ENCODE results near the gene SYNGR3.

Gene SYNGR3

GRCh38 chr16:1999866-2000514 is 10.2 kb downstream of the SYNGR3 start:
- Histone ChIP-seq H4K20me1 (ENCODE audit: insufficient read depth, low read length) (no peaks in the 10 kb centered on the region), H3K9ac (ENCODE audit: low read length) (no peak overlapping the region)
- TF ChIP-seq CTCF (IDR thresholded peaks at IDR 0.05; ENCODE audit: low read length) = no peak
- TF ChIP-seq EZH2 (IDR thresholded peaks at IDR 0.05; ENCODE audit: borderline replicate concordance, low read length) = no peak

GRCh38 chr16:2001035-2001434 is 11.3 kb downstream of the SYNGR3 start:
- Histone ChIP-seq H3F3A (ENCODE audit: insufficient read depth, low read length) (no peaks in the 10 kb centered on the region), H3K9me3 (ENCODE audit: low read length) (no peaks in the 10 kb centered on the region), H3K4me3 (ENCODE audit: low read depth, low read length, poor library complexity, severe bottlenecking) (no peak overlapping the region), H3K9me2 (ENCODE audit: low read depth, low read length) (no peaks in the 10 kb centered on the region), H3K4me2 (ENCODE audit: low read length) (no peak overlapping the region), H3K36me3 (ENCODE audit: insufficient read depth, low read length) (peaks cover 71% of the 10 kb centered on the region), H2AFZ (ENCODE audit: low read length) (no peak overlapping the region), H3K79me2 (ENCODE audit: insufficient read depth, low read length) (no peaks in the 10 kb centered on the region), H3K27me3 (ENCODE audit: insufficient read depth, low read length) (no peaks in the 10 kb centered on the region), H4K20me1 (ENCODE audit: insufficient read depth, low read length) (no peaks in the 10 kb centered on the region), H3K9ac (ENCODE audit: low read length) (no peak overlapping the region), H3K4me1 (ENCODE audit: insufficient read depth, low read length, severe bottlenecking) (peaks cover 17% of the 10 kb centered on the region), H3K27ac (ENCODE audit: low read depth, low read length, poor library complexity, severe bottlenecking) (no peak overlapping the region)
- no peak for TF ChIP-seq CTCF (IDR thresholded peaks at IDR 0.05; ENCODE audit: low read length)
- TF ChIP-seq EZH2 (IDR thresholded peaks at IDR 0.05; ENCODE audit: borderline replicate concordance, low read length) = no peak

More at GRCh38 chr16:1999866-2000514, 10.2 kb downstream of the SYNGR3 start:
- H3K27me3 ChIP-seq (ENCODE audit: insufficient read depth, low read length) = no peaks in the 10 kb centered on the region
- no peaks in the 10 kb centered on the region for H3F3A ChIP-seq (ENCODE audit: insufficient read depth, low read length)
- H3K27ac ChIP-seq (ENCODE audit: low read depth, low read length, poor library complexity, severe bottlenecking) = no peak overlapping the region
- H3K4me2 ChIP-seq (ENCODE audit: low read length) = no peak overlapping the region
- peaks cover 75% of the 10 kb centered on the region for H3K36me3 ChIP-seq (ENCODE audit: insufficient read depth, low read length)
- no peak overlapping the region for H3K4me3 ChIP-seq (ENCODE audit: low read depth, low read length, poor library complexity, severe bottlenecking)
- no peaks in the 10 kb centered on the region for H3K79me2 ChIP-seq (ENCODE audit: insufficient read depth, low read length)
- no peaks in the 10 kb centered on the region for H3K9me3 ChIP-seq (ENCODE audit: low read length)
- H2AFZ ChIP-seq (ENCODE audit: low read length) = no peak overlapping the region
- H3K4me1 ChIP-seq (ENCODE audit: insufficient read depth, low read length, severe bottlenecking) = peaks cover 7% of the 10 kb centered on the region
- no peaks in the 10 kb centered on the region for H3K9me2 ChIP-seq (ENCODE audit: low read depth, low read length)

GRCh38 chr16:2001456-2002355 is 11.9 kb downstream of the SYNGR3 start:
- Histone ChIP-seq H3K27me3 (ENCODE audit: insufficient read depth, low read length) (no peaks in the 10 kb centered on the region), H3K9me2 (ENCODE audit: low read depth, low read length) (no peaks in the 10 kb centered on the region), H3K4me1 (ENCODE audit: insufficient read depth, low read length, severe bottlenecking) (peaks cover 22% of the 10 kb centered on the region), H3K9ac (ENCODE audit: low read length) (no peak overlapping the region), H3K79me2 (ENCODE audit: insufficient read depth, low read length) (no peaks in the 10 kb centered on the region), H3K4me3 (ENCODE audit: low read depth, low read length, poor library complexity, severe bottlenecking) (no peak overlapping the region), H4K20me1 (ENCODE audit: insufficient read depth, low read length) (no peaks in the 10 kb centered on the region), H3K27ac (ENCODE audit: low read depth, low read length, poor library complexity, severe bottlenecking) (no peak overlapping the region), H3K4me2 (ENCODE audit: low read length) (no peak overlapping the region), H3K36me3 (ENCODE audit: insufficient read depth, low read length) (peaks cover 75% of the 10 kb centered on the region), H3K9me3 (ENCODE audit: low read length) (no peaks in the 10 kb centered on the region), H3F3A (ENCODE audit: insufficient read depth, low read length) (no peaks in the 10 kb centered on the region), H2AFZ (ENCODE audit: low read length) (no peak overlapping the region)
- TF ChIP-seq CTCF (IDR thresholded peaks at IDR 0.05; ENCODE audit: low read length) (no peak), EZH2 (IDR thresholded peaks at IDR 0.05; ENCODE audit: borderline replicate concordance, low read length) (no peak)

All from OCI-LY1 (cell line).